HepG2 (cell line): ENCODE measurements around the gene DYSF. TPM values are rescaled to one million over a fixed set of nuclear protein-coding genes. Genes with fewer than 3 reads are reported as not detected.

Experiments used
- ATAC-seq: fragments of 200-7000 bp; cut with Tn5 transposase; 3 replicates; pipeline ENCODE4 v1.9.1; 2020; ENCODE audit warnings: mild to moderate bottlenecking, moderate library complexity
- BruUV-seq: library from RNA; stranded (reverse); fragments of 400-500 nt; replicated peaks from 2 replicates; lab custom pipeline; 2021; lab: Mats Ljungman, UMichigan
- CTCF ChIA-PET: fragments of 300-600 bp; formaldehyde crosslinking; extraction: SDS; loops from one replicate; lab custom pipeline; 2021; ENCODE audit warnings: low total read pairs, inconsistent platforms, low intra/inter-chr PET ratio; lab: Yijun Ruan, JAX
- POLR2A ChIA-PET: fragments of 350-600 bp; sonication (Branson Sonifier 250); formaldehyde crosslinking; loops from one replicate; lab custom pipeline; 2020; ENCODE audit warnings: antibody characterized with exemption, inconsistent platforms; lab: Yijun Ruan, JAX
- DNase-seq: peaks from one replicate; pipeline ENCODE4 v3.0.0-alpha.2; 2015; ENCODE audit warnings: low spot score
- FAIRE-seq: peaks from 3 replicates; lab custom pipeline; 2011; peaks lifted over from hg19 to GRCh38; lab: Jason Lieb, UNC
- H2AFZ ChIP-seq: one replicate; pipeline ENCODE4 v1.6.1; 2011; ENCODE audit warnings: low read length, inconsistent platforms
- H3K27ac ChIP-seq: fragments of 300-600 bp; 3 replicates; pipeline ENCODE4 v1.8.0; 2011; ENCODE audit warnings: mixed run types, mild to moderate bottlenecking, mixed read lengths, low read length, inconsistent platforms; ENCODE audit not compliant: insufficient read depth; ENCODE audit errors: extremely low read length
- H3K27me3 ChIP-seq, 2 experiments: fragments of 200-600 bp in 1 of 2; 2 replicates in 1 of 2; 3 replicates in 1 of 2; pipeline versions ENCODE4 v1.6.0 to v1.8.0; 2011; ENCODE audit warnings: low read length in 2 of 2, mild to moderate bottlenecking in 2 of 2, moderate library complexity in 2 of 2, inconsistent platforms in 1 of 2; ENCODE audit not compliant: insufficient read depth in 2 of 2, control insufficient read depth in 1 of 2
- H3K36me3 ChIP-seq, 2 experiments: fragments of 200-600 bp in 1 of 2; replicated peaks in 1 of 2; 2 replicates in 1 of 2; 3 replicates in 1 of 2; pipeline versions ENCODE4 v1.5.1 to v1.8.0; 2011; ENCODE audit warnings: low read length in 2 of 2, inconsistent platforms in 1 of 2; ENCODE audit not compliant: insufficient read depth in 2 of 2, control insufficient read depth in 1 of 2
- H3K4me1 ChIP-seq: 2 replicates; pipeline ENCODE4 v1.5.1; 2012; ENCODE audit warnings: low read length, inconsistent platforms; ENCODE audit not compliant: insufficient read depth
- H3K4me2 ChIP-seq: 2 replicates; pipeline ENCODE4 v1.6.0; 2011; ENCODE audit warnings: low read depth, low read length, inconsistent platforms
- H3K4me3 ChIP-seq, 3 experiments: fragments of 200-600 bp in 1 of 3; sonication (generic), shearing (Covaris generic) in 1 of 3; replicated peaks in 1 of 3; 2 replicates each; pipeline ENCODE4 v1.5.1; 2011 to 2016; ENCODE audit warnings: low read length in 3 of 3, inconsistent platforms in 2 of 3, low read depth in 2 of 3, mild to moderate bottlenecking in 2 of 3, control low read depth in 1 of 3, mixed read lengths in 1 of 3; ENCODE audit not compliant: insufficient read depth in 1 of 3
- H3K79me2 ChIP-seq: one replicate; pipeline ENCODE4 v1.6.1; 2011; ENCODE audit warnings: low read length, inconsistent platforms; ENCODE audit not compliant: insufficient read depth
- H3K9ac ChIP-seq: 2 replicates; pipeline ENCODE4 v1.6.0; 2011; ENCODE audit warnings: mild to moderate bottlenecking, low read depth, low read length, inconsistent platforms; ENCODE audit not compliant: insufficient read depth
- H3K9me3 ChIP-seq: 2 replicates; pipeline ENCODE4 v1.5.1; 2012; ENCODE audit warnings: mild to moderate bottlenecking, low read length
- H4K20me1 ChIP-seq: 2 replicates; pipeline ENCODE4 v1.6.0; 2011; ENCODE audit warnings: inconsistent platforms, mild to moderate bottlenecking, low read length, moderate library complexity; ENCODE audit not compliant: insufficient read depth
- BCL6 ChIP-seq: IDR thresholded peaks from 2 replicates; pipeline ENCODE4 v1.6.1; 2016; ENCODE audit warnings: missing genetic modification reagents, missing compliant biosample characterization
- CBX5 ChIP-seq: sonication (generic); formaldehyde crosslinking; IDR thresholded peaks from 2 replicates; pipeline ENCODE4 v1.4.0; 2020; ENCODE audit warnings: missing genetic modification reagents, borderline replicate concordance
- FOXM1 ChIP-seq: sonication (generic); formaldehyde crosslinking; IDR thresholded peaks from 2 replicates; pipeline ENCODE4 v1.5.0; 2020; ENCODE audit warnings: missing genetic modification reagents
- STAG1 ChIP-seq: sonication (generic); formaldehyde crosslinking; IDR thresholded peaks from 2 replicates; pipeline ENCODE4 v1.4.0; 2020; ENCODE audit warnings: missing genetic modification reagents
- ZNF816 ChIP-seq: sonication (generic); formaldehyde crosslinking; IDR thresholded peaks from 2 replicates; pipeline ENCODE4 v1.8.0; 2022; ENCODE audit warnings: missing genetic modification reagents, mild to moderate bottlenecking, borderline replicate concordance
- WGBS: methylation state at CpG from one replicate; pipeline ENCODE4 v1.1.6; 2017; ENCODE audit warnings: low lambda C conversion rate; 5-methylcytosine and 5-hydroxymethylcytosine counted together
- in situ Hi-C: cut with HindIII; loops from 2 replicates; pipeline ENCODE4 v1.10.0; 2017; ENCODE audit warnings: low pct_unique_long_range_greater_than_20kb; ENCODE audit not compliant: extremely low pct_ligation_motif_present
- intact Hi-C: fragments of 100-400 bp; cut with micrococcal nuclease; formaldehyde crosslinking; loops from one replicate; pipeline ENCODE4 v1.10.0; 2022; ENCODE audit not compliant: unreplicated experiment
- polyA plus RNA-seq, 8 experiments: library from polyadenylated mRNA; depleted of rRNA in 3 of 8; stranded (reverse) in 7 of 8; unstranded in 1 of 8; fragments of >200 nt; fragmentation: Illumina TruSeq in 4 of 8; extraction: Trizol in 4 of 8; gene quantifications; 2 replicates each; pipeline versions ENCODE4 v1.2.1 to v1.2.3, GENCODE V29; 2011 to 2016; ENCODE audit warnings: low read depth in 4 of 8, missing spikeins in 1 of 8, mixed read lengths in 1 of 8; ENCODE audit not compliant: insufficient read depth in 1 of 8
- total RNA-seq, 5 experiments: library from RNA; depleted of rRNA; stranded (reverse); fragments of >200 nt; fragmentation: Illumina TruSeq; extraction: Trizol; gene quantifications; 2 replicates each; pipeline ENCODE4 v1.2.3, GENCODE V29; 2016; ENCODE audit warnings: low read depth in 1 of 5
- TF ChIP-seq, protein P1 (sequence below): sonication (generic); formaldehyde crosslinking; IDR thresholded peaks from 2 replicates; pipeline ENCODE4 v1.5.0; 2020; ENCODE audit warnings: mild to moderate bottlenecking, missing genetic modification reagents, moderate library complexity
- TF ChIP-seq, protein P2 (sequence below): IDR thresholded peaks from 2 replicates; pipeline ENCODE4 v1.6.1; 2016

The DYSF gene
- total and polyA plus RNA-seq, 2 of the 13 experiments (the other 11 are each of a cell fraction or from before 2014, with no cell fraction given): 0.15 to 2.4 TPM

DNA sequence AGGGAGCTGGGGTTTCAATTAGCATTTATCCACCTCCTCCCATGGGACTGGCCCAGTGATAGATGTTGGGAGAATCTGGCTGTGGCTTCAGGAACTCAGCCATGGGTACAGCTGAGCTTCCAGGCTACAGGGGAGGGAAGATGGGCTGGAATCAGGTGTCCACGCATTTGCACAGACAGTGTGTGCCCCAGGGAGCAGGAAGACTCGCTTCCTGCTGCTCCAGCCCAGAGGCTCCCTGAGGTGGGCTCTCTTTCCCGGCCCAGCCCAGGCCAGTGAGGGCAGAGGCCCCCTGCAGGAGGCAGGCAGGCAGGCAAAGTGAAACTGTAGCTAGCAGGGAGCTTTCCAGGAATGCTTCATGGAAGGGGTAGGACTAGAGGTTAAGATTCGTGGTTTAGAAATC is 28.7 kb downstream of the DYSF start:
- Histone ChIP-seq H3K9ac (no peak overlapping the region), H2AFZ (no peak overlapping the region), H3K4me2 (peak overlapping the region; percentile 14; the same call in 1 of the 2 replicates), H3K36me3 (no peaks in the 10 kb centered on the region), H3K4me1 (no peaks in the 10 kb centered on the region), H3K27me3 (peaks cover 2 to 39% of the 10 kb centered on the region in 2 experiments; a peak in 2 of 5 replicates), H3K4me3 (no peak overlapping the region), H4K20me1 (no peaks in the 10 kb centered on the region), H3K79me2 (no peaks in the 10 kb centered on the region), H3K9me3 (no peaks in the 10 kb centered on the region), H3K27ac (no peak overlapping the region)
- DNase-seq (no peak), ATAC-seq (peak; percentile 87), FAIRE-seq (no peak)
- intact Hi-C loops: loop anchor here (1.0 kb wide), 1 partner anchor 47 kb away; no protein-coding TSS in a partner anchor
- ChIA-PET POLR2A (no interaction called here), CTCF (no interaction called here)
- WGBS: 10% methylated on average over 4 of the region's 4 CpGs
- in situ Hi-C loops: no loop called here
- TF ChIP-seq CBX5 (CRISPR knock-in tag) (no peak), STAG1 (CRISPR knock-in tag) (0 out of 2 replicates have a peak, but pooled peaks have one; percentile 24), BCL6 (CRISPR knock-in tag) (peak; percentile 91), ZNF816 (CRISPR knock-in tag) (no peak), FOXM1 (CRISPR knock-in tag) (no peak)
- TF ChIP-seq, protein P1, sequence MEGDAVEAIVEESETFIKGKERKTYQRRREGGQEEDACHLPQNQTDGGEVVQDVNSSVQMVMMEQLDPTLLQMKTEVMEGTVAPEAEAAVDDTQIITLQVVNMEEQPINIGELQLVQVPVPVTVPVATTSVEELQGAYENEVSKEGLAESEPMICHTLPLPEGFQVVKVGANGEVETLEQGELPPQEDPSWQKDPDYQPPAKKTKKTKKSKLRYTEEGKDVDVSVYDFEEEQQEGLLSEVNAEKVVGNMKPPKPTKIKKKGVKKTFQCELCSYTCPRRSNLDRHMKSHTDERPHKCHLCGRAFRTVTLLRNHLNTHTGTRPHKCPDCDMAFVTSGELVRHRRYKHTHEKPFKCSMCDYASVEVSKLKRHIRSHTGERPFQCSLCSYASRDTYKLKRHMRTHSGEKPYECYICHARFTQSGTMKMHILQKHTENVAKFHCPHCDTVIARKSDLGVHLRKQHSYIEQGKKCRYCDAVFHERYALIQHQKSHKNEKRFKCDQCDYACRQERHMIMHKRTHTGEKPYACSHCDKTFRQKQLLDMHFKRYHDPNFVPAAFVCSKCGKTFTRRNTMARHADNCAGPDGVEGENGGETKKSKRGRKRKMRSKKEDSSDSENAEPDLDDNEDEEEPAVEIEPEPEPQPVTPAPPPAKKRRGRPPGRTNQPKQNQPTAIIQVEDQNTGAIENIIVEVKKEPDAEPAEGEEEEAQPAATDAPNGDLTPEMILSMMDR (CRISPR knock-in tag): peak; percentile 48
- TF ChIP-seq, protein P2, sequence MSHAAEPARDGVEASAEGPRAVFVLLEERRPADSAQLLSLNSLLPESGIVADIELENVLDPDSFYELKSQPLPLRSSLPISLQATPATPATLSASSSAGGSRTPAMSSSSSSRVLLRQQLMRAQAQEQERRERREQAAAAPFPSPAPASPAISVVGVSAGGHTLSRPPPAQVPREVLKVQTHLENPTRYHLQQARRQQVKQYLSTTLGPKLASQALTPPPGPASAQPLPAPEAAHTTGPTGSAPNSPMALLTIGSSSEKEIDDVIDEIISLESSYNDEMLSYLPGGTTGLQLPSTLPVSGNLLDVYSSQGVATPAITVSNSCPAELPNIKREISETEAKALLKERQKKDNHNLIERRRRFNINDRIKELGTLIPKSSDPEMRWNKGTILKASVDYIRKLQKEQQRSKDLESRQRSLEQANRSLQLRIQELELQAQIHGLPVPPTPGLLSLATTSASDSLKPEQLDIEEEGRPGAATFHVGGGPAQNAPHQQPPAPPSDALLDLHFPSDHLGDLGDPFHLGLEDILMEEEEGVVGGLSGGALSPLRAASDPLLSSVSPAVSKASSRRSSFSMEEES (CRISPR knock-in tag): no peak
- BruUV-seq: no TSS peak
